GM21447 (cell line): ENCODE data around the gene MERTK.

Experiments used
- ATAC-seq: cut with Tn5 transposase; IDR thresholded peaks from one replicate; pipeline ENCODE4 v1.9.1; 2021; ENCODE audit not compliant: unreplicated experiment

The MERTK gene

DNA sequence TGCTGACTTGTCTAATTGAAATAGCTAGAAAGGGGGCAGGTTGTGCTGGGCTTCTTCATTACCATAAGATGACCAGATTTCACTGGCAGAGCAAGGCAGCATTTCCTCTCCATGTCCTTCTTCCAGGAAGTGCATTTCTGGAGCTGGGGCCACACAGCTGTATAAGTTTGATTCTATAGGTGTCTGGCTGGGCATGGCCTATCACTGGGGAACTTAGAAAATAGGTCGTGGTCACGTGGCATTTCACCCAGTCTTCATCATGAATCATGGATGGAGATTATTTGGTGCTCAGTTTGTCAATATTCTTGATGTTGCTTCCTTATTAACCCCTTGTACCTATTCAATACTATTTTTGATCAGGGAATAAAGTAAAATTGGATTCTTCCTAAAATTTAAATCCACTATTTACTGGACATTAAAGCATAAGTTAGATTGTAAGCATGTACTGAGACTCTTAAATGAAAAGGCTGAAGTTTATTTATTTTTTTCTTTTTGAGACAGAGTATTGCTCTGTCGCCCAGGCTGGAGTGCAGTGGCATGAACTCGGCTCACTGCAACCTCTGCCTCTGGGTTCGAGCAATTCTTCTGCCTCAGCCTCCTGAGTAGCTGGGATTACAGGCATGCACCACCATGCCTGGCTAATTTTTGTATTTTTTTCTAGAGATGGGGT lies 107.1 kb downstream of the MERTK start:
- no peak for ATAC-seq

DNA sequence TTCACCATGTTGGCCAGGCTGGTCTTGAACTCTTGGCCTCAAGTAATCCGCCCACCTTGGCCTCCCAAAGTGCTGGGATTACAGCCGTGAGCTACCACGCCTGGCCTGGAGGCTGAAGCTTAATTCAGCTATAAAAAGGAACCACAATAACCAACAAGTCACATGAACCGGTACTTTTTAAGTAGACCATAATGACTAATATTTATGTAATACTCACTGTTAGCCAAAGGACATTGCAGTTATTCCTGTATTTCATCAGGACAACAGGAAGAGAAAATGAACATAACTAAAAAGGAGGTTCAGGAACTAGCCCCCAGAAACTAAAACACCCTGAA lies 107.6 kb downstream of the MERTK start:
- no peak for ATAC-seq

DNA sequence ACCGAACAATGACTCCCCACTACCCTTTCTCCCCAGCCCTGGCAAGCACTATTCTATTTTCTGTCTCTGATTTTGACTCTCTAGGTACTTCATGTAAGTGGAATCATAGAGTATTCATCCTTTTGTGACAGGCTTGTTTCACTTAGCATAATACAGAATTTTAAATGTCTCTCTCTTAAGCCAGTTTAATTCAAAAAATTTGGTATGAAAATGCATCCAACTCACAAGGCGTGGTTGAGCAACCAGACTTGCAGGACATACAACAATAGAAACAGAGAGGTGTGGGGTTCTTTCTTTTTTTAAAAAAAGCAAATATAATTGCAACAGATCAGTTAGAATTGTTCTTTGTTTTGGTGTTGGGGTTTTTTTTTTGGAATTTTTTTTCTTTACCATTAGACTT lies 109.1 kb downstream of the MERTK start:
- ATAC-seq, result no peak

DNA sequence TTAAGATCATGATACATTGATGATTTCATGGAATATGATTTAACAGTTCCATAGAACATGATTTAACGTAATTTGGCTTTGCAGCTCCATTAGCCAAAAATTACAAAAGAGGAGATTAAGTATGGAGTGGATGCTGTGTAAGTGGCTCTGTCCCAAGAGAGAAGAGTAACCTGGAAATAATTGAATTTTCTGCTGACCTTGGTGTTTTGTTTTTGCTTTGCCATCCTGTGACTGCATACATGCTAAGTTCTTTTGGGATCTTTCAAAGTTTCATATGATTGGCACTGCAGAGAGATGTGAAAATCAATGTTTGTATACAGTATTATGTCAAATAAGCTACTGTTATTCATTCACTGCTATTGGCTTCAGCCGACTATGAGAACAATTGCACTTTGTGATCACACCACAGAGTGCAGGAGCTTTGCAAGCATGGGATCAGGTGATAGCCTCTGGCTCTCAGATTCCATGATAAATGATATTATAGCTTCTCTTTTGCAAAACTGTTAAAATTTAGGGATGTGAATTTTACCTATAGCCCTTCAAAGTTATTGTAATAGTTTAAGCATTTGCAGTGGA lies 110.6 kb downstream of the MERTK start:
- ATAC-seq, result no peak

DNA sequence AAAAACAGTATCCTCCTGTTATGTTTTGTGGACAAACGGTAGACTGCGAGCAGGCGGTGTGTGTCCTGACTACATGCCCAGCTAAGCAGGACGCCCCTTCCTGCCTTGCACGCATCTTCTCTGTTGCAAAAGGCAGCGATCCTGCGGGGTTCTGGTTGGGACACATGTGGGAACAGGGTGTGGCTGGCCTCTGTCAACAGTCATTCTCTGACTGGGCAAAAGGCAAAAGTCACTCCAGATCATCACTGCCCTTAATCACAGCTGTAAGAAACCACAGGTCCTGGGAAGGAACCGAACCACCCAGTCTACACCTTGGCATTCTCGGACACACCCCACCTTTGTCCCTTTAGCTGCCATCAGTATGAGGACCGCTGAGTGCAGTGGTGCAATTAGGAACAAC lies 112.3 kb downstream of the MERTK start:
- ATAC-seq, result no peak

DNA sequence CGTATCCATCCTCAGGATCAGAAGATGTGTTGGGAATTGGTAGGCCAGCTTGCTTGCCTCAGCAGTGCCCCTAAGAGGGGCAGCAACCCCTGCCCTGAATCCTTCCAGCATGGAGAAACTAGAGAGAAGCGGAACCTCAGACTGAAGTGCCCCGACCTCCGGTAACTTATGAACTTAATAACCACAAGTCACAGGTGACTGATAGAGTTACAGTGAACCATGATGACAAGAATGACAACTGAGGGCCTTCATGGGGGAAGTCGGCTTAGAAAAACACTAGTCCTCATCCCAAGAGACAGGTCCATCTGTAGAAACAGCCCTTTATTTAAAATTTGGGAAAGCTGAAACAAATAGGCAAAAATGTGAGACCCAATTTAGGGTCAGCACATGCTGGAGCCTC lies 114.1 kb downstream of the MERTK start:
- ATAC-seq, result no peak

DNA sequence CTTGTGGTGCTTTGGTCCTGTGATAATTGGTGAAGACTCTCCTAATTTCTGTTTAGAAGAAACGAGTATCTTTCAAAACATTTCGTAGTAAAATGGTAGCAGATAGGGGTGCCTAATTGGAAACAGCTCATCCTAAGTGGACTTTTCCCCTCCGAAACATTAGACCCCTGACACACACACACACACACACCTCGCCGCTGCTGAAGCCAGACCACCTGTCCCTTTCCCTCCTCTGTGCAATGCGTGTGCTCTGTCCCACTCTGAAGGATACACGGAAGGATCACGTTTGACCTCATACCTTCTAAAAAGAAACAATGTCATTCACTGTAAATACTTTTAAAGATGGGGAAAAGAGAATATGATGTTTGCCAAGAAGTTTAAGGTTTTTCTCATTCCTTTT lies 120.4 kb downstream of the MERTK start:
- ATAC-seq, result no peak

DNA sequence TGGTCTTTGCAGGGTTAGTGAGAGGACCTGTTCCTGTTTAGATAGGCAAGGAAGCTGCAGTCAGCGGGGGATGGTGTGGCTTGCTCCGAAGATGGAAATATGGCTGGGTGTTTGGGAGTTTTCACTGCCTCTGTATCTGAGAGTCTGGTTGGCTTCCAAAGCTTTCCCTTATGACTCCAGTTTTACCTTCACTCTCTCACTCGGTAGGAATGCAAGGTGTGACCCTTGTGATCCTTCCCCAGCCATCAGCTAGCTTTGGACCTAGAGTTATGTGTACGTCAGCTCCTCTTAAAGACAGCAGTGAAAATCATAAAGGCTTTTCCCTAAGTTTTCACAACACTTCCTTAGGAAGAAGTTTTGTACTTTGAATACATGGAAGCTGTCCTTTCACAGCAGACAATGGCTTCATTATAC lies 121.2 kb downstream of the MERTK start:
- ATAC-seq, result no peak

DNA sequence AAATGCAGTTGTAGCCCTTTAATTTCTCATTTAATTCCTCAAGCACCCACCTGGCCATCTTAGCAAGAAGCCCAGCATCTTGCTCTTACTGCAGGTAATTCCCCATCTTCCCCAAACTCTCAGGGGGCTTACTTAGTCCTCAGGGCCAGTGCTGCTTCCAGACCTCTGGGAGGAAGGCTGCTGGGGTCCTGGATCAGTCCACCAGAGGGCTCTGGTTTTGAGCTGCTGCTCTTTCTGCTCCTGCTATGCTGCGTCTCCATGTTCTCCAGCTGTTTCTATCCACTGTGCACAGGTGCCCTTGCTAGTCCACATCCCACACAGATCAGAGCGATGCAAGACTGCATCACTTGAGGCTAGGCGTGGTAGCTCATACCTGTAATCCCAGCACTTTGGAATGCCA lies 122.2 kb downstream of the MERTK start:
- ATAC-seq, result no peak

DNA sequence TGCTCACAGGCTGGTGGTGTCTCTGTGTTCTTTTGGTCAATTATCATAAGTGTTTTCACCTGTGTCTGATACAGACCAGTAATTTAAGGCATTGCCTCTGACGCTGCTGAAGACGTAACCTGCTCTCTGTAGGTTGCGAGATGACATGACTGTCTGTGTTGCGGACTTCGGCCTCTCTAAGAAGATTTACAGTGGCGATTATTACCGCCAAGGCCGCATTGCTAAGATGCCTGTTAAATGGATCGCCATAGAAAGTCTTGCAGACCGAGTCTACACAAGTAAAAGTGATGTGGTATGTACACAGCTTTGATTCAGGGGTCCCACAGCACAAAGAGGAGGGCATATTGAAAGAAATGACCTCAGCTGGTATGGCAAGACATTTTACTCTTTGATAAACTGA lies 122.9 kb downstream of the MERTK start:
- ATAC-seq, result no peak

DNA sequence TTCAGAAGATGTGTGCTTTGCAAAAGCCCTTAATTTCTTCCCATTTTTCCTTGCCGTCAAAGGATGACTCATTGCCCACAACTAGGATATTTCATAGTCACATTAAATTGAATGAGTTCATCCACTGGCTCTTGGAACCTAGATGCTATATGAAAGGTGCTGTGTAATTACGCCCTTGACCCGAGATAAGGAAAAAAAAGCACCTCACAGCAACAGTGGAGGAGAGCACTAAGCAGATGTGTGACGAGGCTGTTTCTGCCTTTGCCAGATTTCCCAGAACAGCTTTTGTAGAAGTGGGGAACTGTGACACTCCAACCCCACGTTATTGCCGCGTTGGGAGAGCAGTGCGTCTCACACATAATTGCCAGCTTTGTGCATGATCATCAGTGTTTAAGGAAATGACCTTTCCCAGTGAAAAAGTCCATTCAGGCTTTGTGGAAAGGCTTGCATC lies 123.4 kb downstream of the MERTK start:
- no peak for ATAC-seq

DNA sequence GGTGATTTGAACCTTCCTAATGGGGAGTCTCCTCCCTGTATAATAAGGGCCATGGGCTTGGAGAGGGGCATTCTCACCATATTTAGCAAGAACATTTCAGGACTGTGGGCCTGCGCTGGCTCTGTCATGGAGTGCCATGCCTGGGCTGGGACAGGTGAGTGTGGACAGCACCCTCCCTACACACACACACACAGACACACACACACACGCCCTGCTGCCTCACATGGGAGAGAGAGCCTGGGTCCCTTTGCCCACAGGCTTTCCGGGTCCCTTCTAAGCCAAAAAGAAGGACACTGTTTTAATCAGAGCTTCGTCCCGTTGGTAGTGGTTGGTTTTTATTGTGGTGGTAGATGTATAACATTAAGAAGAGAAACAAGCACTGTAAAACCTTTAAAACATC lies 125.3 kb downstream of the MERTK start:
- ATAC-seq, result no peak

DNA sequence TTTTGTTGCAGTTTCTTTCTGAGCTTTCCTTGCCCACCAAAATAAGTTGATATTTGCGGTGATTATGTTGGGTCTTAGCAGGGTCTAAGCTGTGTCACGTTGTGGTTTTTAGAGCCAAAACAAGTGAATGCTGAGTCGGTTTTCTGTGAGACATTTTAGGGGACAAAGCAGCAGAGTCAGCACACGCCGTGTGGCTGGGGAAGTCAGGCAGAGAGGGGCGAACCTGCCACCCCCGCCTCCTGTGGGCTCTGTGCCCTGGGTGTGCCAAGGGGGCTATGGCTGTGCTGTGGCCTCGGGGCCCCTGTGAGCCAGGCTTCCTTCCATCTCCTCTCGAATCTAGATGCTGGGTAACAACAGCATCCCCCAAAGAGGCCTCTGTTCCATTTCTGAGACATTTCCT lies 125.8 kb downstream of the MERTK start:
- no peak for ATAC-seq

DNA sequence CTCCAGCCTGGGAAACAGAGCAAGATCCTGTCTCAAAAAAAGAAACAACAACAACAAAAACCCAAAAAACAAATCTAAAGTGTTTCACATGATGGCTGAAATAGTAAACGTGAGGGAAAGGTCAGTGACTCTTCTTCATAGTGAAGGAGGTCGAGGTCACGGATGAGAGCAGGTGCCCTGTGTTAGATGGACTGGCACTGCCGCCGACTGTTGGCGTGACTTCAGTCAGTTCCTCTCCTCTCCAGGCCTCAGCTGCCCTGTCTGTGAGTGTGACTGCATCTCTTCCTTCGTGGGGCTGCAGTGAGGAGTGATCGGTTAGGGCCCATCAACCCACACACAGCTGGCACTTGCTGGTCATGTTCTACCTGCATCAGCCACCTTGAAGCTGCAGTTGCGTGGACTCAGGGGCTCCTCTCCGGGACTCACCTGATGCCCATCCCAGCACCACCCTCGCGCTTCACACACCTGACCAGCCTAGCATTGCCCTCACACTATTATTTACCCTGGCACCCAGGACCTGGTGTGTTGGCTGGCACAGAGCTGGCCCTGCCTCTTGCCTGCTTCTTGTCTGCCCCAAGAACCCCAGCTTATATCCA lies 126.6 kb downstream of the MERTK start:
- ATAC-seq, result no peak

DNA sequence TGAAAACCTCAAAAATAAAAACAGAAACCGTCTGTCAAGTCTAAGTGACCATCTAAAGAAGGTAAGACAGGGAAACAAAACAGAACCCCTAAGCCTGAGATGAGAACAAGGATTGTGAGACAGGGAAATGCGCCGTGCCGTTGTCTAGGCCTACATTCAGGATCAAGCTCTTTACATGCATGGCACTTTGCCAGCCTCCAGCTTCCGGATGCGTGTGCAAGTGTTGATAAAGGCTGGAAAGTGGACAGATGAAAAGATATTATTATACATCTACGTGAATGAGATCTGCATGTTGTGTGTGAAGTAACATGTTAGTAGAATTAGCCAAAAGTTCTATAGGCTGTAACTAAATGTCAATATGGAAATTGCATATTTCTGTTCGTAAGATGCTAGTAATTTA lies 128.1 kb downstream of the MERTK start:
- no peak for ATAC-seq

DNA sequence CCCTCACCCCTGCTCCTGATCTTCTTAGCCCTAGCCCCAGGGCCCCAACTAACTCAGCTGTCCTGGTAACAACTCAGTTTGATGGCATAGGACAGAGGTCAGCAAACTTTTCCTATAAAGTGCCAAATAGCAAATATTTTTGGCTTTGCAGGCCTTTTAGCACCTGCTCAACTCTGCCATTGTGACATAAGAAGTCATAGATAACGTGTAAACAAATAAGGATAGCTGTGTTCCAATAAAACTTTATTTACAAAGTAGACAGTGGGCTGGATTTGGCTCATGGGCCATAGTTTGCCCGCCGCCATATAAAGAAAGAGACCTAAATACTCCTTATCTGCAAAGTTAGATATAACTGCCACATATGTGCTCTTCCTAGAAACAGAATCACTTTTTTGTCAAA lies 129.4 kb downstream of the MERTK start:
- no peak for ATAC-seq

DNA sequence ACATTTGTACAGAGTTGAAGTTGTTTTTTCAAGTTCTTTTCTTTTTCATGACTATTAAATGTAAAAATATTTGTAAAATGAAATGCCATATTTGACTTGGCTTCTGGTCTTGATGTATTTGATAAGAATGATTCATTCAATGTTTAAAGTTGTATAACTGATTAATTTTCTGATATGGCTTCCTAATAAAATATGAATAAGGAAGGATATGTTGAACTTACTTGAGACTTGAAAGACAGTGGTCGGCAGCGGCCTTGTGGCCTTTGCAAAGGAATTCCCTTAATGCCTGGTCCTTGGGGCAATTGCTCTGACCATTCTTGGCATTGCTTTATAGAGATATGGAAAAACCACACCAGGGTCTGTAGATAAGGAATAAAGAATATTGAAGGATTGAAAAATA lies 130.8 kb downstream of the MERTK start:
- no peak for ATAC-seq

DNA sequence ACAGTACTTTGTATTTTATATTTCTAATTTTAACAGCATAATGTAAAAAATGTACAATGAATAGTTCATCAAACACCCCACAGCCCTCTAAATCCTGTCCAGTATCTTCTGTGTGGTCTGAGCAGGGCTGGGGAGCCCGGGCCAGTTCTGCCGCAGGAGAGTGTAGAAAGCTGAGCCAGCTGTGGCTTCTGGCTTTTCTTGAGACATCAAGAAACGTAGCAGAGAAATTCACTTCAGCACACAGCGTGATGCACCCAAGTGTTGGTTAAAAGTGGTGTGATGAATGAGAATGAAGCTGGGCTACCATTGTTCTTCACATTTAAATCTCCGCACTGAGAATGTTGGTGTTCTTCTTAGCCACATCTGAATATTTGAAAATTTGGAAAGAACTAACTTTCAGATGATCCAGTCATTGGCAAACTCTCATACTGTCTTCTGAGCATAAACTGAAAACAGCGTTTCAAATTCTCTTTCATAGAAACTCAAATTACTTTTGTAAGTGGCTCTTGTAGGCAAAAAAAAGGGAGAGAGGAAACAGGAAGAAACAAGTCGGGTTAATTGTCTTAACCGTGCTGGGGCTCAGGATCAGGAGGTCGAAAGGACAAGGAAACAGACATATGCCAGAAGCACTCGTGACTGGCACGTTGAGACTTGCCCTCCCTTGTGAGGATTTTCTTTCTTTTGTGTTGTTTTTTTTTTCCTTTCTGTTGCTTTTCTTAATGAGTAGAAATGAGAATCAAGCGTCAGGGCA lies 133.2 kb downstream of the MERTK start:
- ATAC-seq, result no peak

DNA sequence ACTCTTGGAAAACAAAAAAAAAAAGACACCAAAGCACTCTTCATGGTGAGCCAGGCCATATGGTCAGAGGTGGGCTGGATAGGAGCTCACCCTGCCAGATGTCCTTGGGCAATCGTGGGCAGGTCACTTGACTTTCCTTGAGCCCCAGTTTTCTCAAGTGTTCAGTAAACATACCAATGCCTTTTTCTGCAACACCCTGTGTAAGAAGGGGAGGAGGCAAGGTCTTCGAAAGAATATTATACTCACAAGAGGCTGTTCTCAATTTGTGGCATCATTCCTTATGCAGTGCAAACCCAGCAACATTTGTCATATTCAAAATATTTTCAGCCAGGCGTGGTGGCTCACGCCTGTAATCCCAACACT lies 133.8 kb downstream of the MERTK start:
- no peak for ATAC-seq

DNA sequence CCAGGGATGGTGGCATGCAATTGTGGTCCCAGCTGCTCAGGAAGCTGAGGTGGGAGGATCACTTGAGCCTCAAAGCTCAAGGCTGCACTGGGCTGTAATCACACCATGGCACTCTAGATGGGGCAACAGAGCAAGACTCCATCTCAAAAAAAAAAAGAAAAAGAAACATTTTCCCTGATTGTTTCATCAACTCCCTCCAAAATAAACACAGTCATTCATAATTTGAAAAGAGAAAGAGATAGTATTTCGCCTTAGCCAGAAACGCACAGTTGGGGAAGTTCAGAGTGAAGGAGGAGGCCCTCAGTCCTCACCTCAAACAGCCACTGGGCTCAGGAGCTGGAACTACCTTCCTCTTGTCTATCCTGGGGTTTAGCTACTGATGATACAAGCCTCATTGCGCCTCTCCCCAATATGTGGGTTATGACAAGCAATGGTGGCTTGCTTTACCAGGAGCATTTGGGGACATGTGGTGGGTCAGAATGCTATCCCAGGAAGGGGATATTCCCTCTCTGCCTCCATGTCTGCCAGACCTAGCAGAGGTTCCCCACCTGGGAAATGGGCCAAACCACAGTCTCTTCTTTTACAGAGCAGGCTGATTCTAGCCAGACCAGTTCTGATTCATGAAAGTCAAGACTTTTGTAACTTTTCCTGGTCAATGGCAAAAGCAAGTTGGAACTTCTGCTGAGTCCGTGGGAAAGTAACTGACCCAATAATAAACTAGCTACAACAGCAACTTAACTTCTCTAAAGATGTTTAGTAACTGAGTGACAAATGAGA lies 134.5 kb downstream of the MERTK start:
- ATAC-seq, result no peak

DNA sequence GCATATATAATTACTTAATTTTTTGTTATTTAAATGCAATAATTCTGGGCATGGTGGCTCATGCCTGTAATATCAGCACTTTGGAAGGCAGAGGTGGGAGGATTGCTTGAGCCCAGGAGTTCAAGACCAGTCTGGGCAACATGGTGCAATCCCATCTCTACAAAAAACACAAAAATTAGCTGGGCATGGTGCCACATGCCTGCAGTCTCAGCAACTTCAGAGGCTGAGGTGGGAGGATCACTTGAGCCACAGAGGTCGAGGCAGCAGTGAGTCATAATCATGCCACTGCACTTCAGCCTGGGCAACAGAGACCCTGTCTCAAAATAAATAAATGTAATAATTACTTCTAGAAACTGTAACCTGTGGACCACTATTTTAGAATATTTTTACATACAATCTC lies 135.2 kb downstream of the MERTK start:
- ATAC-seq, result no peak

DNA sequence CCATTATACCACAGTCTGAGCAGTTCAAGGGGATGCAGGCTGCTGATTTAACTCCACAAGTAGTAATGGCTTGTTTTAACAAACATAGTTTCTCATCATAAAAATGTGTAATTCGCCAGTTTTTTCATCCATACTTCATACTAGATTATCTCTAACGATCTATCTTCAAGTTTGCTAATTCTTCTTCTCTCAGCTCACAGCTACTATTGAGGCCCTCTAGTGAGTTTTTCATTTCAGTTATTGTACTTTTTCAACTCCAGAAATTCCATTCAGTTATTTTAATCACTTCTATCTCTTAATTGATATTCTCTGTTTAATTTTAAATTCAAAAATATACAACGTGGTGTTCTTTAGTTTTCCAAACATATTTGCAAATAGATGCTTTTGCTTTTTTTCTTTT lies 136.5 kb downstream of the MERTK start:
- no peak for ATAC-seq
